IPS DF 4.7 (cell line): Measurements from ENCODE around the gene HERPUD2.
"Not testable (repeated sequence)": the region's sequence is repeated elsewhere in the genome, so short reads cannot be mapped to it uniquely, and the experiment has no call there.

Experiments used
- DNase-seq: peaks from one replicate; pipeline ENCODE4 v3.0.0-alpha.2; 2013; ENCODE audit warnings: low spot score; ENCODE audit errors: extremely low read depth

The HERPUD2 gene

GRCh38 chr7:35714407-35714806, 19.5 kb upstream of the HERPUD2 start:
- no peak for DNase-seq

GRCh38 chr7:35712563-35713226, 17.8 kb upstream of the HERPUD2 start:
- no peak for DNase-seq

GRCh38 chr7:35707422-35707821, 12.5 kb upstream of the HERPUD2 start:
- DNase-seq, result no peak

DNA sequence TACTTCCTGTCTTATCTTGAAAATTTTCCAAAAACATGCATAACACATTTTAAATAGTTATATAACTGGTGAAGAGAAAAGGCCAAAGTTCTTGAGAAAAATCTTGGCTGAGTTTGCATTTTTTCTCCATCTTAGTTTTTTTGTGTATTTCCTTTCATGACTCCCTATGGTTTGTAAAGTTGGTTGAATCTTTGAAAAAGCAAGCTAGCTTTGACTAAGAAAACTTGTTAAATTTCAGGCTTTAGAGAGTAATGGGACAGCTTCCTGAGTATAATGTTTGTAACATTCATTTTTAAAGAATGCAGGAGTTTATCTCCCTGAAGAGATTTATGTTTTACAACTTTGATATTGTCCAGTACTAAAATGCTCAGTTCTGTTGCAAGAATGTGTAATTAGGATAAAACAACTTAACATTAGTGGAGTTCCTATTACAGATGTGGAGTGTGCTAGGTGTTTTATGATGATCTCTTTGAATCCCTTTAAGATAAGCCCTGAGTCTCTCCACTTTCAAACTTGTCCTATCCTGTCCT, 11.1 kb upstream of the HERPUD2 start:
- no peak for DNase-seq

DNA sequence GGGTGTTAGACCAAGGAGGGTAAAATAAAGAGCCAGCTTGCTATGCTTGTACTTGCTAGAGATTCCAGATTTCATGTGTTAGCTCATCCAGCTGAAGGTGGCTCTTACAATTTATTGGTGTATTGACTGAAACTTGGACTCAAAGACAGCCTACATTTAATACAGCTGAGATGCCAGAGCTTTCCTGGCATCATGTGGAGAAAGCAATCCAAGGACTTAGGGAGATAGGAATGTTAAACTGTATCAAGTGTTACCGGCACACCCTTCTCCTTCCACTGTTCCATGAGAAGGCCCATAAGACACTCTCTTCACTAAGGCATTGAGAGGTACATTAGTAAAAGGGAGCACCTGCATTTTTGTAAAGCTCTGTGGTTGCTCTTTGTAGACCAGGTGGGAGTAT, 9.3 kb upstream of the HERPUD2 start:
- no peak for DNase-seq

- no peak for DNase-seq
These were observed 7.6 kb upstream of the HERPUD2 start for GRCh38 chr7:35702541-35702940.

DNA sequence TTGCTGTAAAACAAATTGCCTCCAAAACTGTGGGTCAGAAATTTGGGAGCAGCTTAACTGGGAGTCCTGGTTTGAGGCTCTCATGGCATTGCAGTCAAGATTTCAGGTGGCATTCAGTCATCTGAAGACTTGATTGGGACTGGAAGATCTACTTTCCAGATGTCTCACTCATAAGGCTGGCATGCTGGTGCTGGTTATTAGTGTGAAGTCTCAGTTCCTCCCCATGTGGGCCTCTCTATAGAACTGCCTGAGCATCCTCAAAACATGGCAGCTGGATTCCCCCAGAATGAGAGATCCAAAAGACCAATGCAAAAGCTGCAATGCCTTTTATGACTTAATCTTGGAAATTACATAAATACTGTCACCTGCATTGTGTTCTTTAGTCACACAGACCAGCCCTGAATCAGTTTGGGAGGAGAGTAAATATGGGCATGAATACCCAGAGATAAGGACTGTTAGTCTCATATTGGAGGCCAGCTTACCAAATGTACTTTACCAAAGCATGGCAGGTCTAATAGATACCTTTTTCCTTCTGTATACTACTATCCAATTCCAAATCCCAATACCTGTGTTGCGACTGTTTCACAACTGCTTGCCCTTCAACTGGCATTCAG, 6.5 kb upstream of the HERPUD2 start:
- no peak for DNase-seq

DNA sequence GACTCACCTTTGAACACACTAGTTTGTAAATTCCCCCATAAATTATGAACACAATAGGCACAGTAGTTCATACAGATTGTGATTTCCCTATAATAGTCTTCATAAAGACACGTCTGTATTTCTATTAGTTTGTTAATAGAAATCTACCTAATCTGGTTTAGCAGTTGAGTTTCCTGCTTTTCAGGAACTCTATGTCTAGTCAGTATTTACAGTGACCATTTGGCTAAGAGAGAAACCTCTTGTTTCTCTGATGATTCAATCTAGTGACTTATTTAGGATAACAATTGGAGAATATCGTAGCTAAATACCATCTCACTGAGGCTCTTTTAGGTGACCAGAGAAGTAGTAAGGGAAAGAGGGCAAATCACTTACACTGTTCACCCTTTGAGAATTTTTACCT, 5.9 kb upstream of the HERPUD2 start:
- DNase-seq, result no peak

DNA sequence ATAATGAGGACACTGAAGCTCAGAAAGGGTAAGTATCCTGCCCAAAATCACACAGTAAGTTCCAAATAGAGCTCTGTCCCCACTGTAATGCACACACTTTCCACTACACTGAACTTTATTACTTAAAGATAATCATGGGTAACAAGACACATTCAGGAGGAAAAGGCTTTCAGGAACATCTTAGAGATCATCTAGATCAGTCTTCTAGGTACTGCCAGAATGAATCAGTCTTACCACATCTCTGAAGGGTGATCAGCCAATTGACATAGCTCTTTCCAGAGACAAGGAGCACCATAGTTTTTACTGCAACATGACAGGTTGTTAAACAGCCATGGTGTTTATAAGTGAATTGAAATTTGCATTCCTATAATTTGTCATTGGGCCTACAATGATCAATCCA, 5.4 kb upstream of the HERPUD2 start:
- no peak for DNase-seq

DNA sequence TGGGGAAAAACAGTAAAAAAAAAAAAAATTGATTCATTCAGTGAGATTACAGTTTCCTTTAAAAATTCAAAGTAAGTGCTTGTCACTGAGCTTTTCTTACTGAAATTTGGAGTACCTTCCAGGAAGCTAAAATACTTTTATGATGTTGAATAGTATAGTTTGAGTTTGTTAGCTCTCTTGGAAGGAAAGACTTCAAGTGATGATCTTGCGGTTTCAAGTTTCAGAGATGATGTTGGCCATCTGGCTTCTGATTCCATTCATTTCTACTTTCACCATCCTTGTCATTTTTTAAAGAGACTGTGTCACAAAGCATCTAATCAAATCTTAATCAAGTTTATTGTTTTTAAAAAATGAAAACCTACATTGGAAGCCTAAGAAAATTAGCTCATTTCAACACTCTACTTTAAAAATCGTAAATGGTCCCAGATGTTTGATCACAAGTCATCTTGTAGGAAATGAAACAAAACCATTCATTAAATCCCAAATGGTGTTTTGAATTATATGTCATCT, 4.9 kb upstream of the HERPUD2 start:
- no peak for DNase-seq

- not testable (repeated sequence) for DNase-seq
These were observed 3.4 kb upstream of the HERPUD2 start for GRCh38 chr7:35698382-35698781.

DNA sequence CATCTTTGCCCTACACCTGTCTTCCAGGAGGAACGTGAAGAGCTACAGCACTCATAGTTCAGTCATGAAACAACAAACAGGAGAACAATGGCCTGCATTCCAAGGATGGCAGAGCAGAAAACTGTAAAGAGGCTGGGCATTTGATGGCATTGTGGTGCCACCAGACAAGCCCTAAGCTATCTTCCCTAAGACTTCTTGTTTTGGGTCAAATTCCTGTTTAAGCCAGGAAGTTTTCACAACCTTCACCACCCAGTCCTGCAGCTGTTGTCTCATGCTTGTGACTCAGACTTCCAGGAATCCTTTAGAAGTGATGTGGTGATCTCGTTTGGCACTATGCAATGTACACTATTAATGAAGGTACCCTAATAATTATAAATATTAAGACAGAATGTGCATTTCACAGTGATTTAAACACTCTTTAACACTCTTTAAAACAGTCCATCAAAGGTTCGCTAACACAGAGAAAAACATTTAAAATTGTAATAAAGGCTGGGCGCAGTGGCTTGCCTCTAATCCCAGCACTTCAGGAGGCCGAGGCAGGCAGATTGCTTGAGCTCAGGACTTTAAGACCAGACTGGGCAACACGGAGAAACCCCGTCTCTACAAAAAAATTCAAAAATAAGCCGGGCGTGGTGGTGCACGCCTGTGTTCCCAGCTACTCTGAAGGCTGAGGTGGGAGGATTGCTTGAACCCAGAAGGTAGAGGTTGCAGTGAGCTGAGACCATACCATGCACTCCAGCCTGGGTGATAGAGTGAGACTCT, 2.7 kb upstream of the HERPUD2 start:
- no peak for DNase-seq

- DNase-seq, result no peak
These were observed 1.1 kb upstream of the HERPUD2 start for GRCh38 chr7:35695987-35696386.

- no peak for DNase-seq
These were observed 527 bp upstream of the HERPUD2 start for GRCh38 chr7:35695473-35695850.

- DNase-seq, result no peak
These were observed 663 bp downstream of the HERPUD2 start for GRCh38 chr7:35694161-35694783.

GRCh38 chr7:35691827-35692307, 3.1 kb downstream of the HERPUD2 start:
- no peak for DNase-seq

DNA sequence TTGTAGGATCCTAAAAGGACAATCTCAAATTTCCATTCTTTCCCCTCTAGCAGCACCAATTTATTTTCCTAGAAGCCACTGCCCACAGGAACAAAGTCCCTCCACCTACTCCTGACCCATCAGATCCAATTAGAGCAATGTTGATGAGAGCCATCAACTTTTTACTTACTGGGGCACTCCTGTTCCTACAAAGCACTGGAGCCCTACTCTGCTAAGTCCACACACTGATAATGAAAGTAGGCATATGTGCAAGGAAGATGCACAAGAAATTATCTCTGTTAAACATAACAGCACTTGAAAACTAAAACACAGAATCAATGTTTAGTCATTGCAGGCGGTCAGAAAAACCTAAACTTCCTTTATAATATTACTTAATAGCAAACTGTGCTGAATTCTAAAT, 3.6 kb downstream of the HERPUD2 start:
- DNase-seq, result no peak

- not testable (repeated sequence) for DNase-seq
These were observed 4.3 kb downstream of the HERPUD2 start for GRCh38 chr7:35690614-35691013.

DNA sequence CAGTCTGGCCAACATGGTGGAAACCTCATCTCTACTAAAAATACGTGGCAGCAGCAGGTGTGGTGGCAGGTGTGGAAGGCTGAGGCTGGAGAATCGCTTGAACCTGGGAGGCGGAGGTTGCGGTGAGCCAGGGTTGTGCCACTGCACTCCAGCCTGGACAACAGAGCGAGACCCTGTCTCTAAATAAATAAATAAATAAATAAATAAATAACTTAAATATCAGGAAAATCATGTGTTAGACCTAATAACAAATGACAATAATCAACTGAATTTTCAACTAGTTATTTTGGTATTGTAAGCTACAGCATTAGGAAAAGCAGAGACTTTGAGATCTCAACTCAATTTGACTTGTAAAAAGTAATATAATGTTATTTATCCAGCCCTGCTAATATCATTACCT, 9.2 kb downstream of the HERPUD2 start:
- no peak for DNase-seq

DNA sequence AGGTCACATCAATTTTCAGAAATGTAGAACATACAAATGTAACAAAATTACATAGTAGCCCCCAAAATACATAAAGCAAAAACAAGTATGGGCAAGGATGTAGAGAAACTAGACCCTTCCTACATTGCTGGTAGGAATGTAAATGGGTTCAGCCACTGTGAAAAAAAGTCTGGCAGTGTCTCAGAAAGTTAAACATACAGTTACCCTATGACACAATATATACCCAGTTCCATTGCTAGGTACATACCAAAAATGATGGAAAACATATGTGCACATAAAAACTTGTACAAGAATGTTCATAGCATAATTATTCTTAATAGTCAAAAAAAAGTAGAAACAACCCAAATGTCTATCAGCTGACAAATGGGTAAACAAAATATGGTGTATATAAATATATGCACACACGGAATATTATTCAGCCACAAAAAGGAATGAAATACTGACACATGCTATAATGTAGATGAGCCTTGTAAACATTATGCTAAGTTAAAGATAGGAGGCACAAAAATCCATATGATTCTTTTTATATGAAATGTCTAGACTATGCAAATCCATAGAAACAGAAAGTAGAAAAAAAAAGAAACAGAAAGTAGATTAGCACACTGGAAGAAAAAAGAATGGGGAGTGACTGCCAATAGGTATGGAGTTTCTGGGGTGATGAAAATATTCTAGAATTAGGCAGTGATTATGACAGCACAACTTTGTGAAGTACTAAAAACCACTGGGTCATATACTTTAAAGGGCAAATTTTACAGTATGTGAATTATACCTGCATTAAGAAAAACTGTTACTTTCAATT, 13.5 kb downstream of the HERPUD2 start:
- no peak for DNase-seq
